Measurements from ENCODE around the gene EIF2B5.

DNA sequence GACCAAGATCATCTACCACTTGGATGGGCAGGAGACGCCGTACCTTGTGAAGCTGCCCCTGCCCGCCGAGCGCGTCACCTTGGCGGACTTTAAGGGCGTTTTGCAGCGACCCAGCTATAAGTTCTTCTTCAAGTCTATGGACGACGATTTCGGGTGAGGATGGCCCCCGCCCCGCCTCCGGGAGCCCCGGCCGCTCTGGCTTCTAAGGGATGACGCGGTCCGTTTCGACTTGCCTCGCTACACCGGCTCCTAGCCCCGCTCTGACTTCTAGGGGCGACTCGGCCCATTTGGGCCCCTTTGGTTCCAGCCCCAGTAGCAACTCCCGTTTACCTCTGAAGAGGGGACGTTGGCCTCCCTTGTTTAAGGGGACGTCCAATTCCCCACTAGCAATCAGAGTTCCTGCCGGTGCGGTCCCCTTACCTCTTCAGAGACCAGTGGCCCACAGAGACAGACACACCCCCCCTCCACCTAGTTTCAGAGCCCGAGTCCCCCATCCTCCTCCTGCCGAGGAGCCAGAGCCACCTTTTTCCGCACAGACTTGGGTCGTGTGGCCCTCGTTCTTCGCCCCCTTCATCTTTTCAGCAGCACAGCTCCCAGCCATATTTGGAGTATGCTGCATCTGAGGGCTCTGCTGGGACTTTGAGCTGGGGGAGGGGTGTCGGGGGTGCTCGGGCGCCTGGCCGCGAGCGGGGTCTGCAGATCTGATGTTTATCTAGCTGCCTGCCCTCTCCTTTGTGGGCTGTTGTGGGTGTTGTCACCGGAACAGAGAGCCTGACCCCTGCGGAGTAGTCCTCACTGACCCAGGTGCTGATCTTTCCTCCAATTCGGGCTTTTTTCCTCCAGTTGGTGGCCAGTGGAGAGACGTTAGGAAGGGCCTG lies 20.7 kb downstream of the EIF2B5 start:
- TF ChIP-seq, protein P1, sequence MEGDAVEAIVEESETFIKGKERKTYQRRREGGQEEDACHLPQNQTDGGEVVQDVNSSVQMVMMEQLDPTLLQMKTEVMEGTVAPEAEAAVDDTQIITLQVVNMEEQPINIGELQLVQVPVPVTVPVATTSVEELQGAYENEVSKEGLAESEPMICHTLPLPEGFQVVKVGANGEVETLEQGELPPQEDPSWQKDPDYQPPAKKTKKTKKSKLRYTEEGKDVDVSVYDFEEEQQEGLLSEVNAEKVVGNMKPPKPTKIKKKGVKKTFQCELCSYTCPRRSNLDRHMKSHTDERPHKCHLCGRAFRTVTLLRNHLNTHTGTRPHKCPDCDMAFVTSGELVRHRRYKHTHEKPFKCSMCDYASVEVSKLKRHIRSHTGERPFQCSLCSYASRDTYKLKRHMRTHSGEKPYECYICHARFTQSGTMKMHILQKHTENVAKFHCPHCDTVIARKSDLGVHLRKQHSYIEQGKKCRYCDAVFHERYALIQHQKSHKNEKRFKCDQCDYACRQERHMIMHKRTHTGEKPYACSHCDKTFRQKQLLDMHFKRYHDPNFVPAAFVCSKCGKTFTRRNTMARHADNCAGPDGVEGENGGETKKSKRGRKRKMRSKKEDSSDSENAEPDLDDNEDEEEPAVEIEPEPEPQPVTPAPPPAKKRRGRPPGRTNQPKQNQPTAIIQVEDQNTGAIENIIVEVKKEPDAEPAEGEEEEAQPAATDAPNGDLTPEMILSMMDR (IDR thresholded peaks at IDR 0.05), result no peak
- TF ChIP-seq EP300 (IDR thresholded peaks at IDR 0.05; ENCODE audit: low read depth), result no peak
- TF ChIP-seq POLR2A (IDR thresholded peaks at IDR 0.05), result no peak

All from transverse colon (tissue), 3 donors.